Measurements from ENCODE around the gene FRYL.

- TF ChIP-seq CTCF (IDR thresholded peaks at IDR 0.05; ENCODE audit: insufficient read depth, low read length), result no peak
- no peak for TF ChIP-seq GABPA (IDR thresholded peaks at IDR 0.05; ENCODE audit: low read depth)
- TF ChIP-seq POLR2AphosphoS5 (IDR thresholded peaks at IDR 0.05; ENCODE audit: low read depth), result no peak
- TF ChIP-seq, protein P1, sequence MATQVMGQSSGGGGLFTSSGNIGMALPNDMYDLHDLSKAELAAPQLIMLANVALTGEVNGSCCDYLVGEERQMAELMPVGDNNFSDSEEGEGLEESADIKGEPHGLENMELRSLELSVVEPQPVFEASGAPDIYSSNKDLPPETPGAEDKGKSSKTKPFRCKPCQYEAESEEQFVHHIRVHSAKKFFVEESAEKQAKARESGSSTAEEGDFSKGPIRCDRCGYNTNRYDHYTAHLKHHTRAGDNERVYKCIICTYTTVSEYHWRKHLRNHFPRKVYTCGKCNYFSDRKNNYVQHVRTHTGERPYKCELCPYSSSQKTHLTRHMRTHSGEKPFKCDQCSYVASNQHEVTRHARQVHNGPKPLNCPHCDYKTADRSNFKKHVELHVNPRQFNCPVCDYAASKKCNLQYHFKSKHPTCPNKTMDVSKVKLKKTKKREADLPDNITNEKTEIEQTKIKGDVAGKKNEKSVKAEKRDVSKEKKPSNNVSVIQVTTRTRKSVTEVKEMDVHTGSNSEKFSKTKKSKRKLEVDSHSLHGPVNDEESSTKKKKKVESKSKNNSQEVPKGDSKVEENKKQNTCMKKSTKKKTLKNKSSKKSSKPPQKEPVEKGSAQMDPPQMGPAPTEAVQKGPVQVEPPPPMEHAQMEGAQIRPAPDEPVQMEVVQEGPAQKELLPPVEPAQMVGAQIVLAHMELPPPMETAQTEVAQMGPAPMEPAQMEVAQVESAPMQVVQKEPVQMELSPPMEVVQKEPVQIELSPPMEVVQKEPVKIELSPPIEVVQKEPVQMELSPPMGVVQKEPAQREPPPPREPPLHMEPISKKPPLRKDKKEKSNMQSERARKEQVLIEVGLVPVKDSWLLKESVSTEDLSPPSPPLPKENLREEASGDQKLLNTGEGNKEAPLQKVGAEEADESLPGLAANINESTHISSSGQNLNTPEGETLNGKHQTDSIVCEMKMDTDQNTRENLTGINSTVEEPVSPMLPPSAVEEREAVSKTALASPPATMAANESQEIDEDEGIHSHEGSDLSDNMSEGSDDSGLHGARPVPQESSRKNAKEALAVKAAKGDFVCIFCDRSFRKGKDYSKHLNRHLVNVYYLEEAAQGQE (IDR thresholded peaks at IDR 0.05; ENCODE audit: insufficient replicate concordance, low read depth), result no peak
- TF ChIP-seq SPI1 (IDR thresholded peaks at IDR 0.05; ENCODE audit: borderline replicate concordance, low read depth), result no peak
Observed at GRCh38 chr4:48539597-48539996, 240.5 kb downstream of the FRYL start.
